CD4-positive, alpha-beta T cell (primary cell): Measurements from ENCODE around the gene FAM50A. TPM values are rescaled to one million over a fixed set of nuclear protein-coding genes. Genes with fewer than 3 reads are reported as not detected.

Source experiments
- ATAC-seq: fragments of 200-7000 bp; cut with Tn5 transposase; one replicate; pipeline ENCODE4 v1.10.0; 2022; ENCODE audit warnings: mild to moderate bottlenecking; ENCODE audit not compliant: poor library complexity
- CTCF ChIA-PET: fragments of 350-600 bp; sonication (Branson Sonifier 250); formaldehyde crosslinking; loops from one replicate; lab custom pipeline; 2021; ENCODE audit warnings: antibody characterized with exemption, inconsistent platforms; lab: Charles Lee
- POLR2A ChIA-PET: fragments of 350-600 bp; sonication (Branson Sonifier 250); formaldehyde crosslinking; loops from one replicate; lab custom pipeline; 2021; ENCODE audit warnings: antibody characterized with exemption, inconsistent platforms; lab: Charles Lee
- DNase-seq, 14 experiments: peaks; one replicate each; pipeline ENCODE4 v3.0.0-alpha.2; 2013 to 2020; ENCODE audit warnings: mixed read lengths in 2 of 14
- H3K27ac ChIP-seq, 2 donors: one replicate each; pipeline versions ENCODE4 v1.5.1 to v1.7.0; 2013; ENCODE audit warnings: low read length in 2 of 2, low read depth in 1 of 2, mild to moderate bottlenecking in 1 of 2
- H3K27me3 ChIP-seq, 2 experiments: 1 replicate in 1 of 2; 2 replicates in 1 of 2; pipeline versions ENCODE4 v1.6.1 to v1.7.0; 2013; ENCODE audit warnings: low read length in 2 of 2, control low read depth in 1 of 2, mild to moderate bottlenecking in 1 of 2, moderate library complexity in 1 of 2; ENCODE audit not compliant: insufficient read depth in 2 of 2, control insufficient read depth in 1 of 2
- H3K36me3 ChIP-seq: one replicate; pipeline ENCODE4 v1.6.1; 2013; ENCODE audit warnings: low read length, control low read depth; ENCODE audit not compliant: insufficient read depth
- H3K4me1 ChIP-seq: one replicate; pipeline ENCODE4 v1.6.1; 2013; ENCODE audit warnings: low read length, control low read depth; ENCODE audit not compliant: insufficient read depth
- H3K4me3 ChIP-seq: one replicate; pipeline ENCODE4 v1.5.1; 2013; ENCODE audit warnings: mild to moderate bottlenecking, low read length, moderate library complexity
- H3K9me3 ChIP-seq, 2 experiments: 1 replicate in 1 of 2; 2 replicates in 1 of 2; pipeline versions ENCODE4 v1.6.1 to v1.7.0; 2013; ENCODE audit warnings: low read length in 2 of 2, mild to moderate bottlenecking in 2 of 2, control low read depth in 1 of 2, moderate library complexity in 1 of 2; ENCODE audit not compliant: control insufficient read depth in 1 of 2, insufficient read depth in 1 of 2
- H3K27ac Mint-ChIP-seq: one replicate; pipeline ENCODE4 v1.8.0; 2020; ENCODE audit warnings: mixed read lengths
- H3K27me3 Mint-ChIP-seq: one replicate; pipeline ENCODE4 v1.8.0; 2021; ENCODE audit warnings: mixed read lengths
- H3K36me3 Mint-ChIP-seq: one replicate; pipeline ENCODE4 v1.8.0; 2021; ENCODE audit warnings: low read depth, mixed read lengths
- H3K4me1 Mint-ChIP-seq: one replicate; pipeline ENCODE4 v1.8.0; 2021; ENCODE audit warnings: low read depth, mixed read lengths
- H3K4me3 Mint-ChIP-seq: one replicate; pipeline ENCODE4 v1.8.0; 2020; ENCODE audit warnings: mild to moderate bottlenecking, mixed read lengths
- H3K9me3 Mint-ChIP-seq: one replicate; pipeline ENCODE4 v1.8.0; 2020; ENCODE audit warnings: mixed read lengths
- intact Hi-C, 2 experiments: fragments of 100-400 bp; cut with DNase I in 1 of 2; cut with micrococcal nuclease in 1 of 2; formaldehyde crosslinking; loops; one replicate each; pipeline versions ENCODE4 v1.15.1 to v1.9.0; 2023 to 2025; cut with DNase I, micrococcal nuclease
- total RNA-seq, 174 experiments: library from RNA in 2 of 174; stranded (reverse) in 2 of 174; gene quantifications; one replicate each; pipeline ENCODE4 v1.2.3 and lab custom pipeline; 2021 to 2026
- TF ChIP-seq, protein P1 (sequence below): fragments of 200-600 bp; IDR thresholded peaks from one replicate; pipeline ENCODE4 v1.8.0; 2022; ENCODE audit warnings: antibody characterized with exemption, mild to moderate bottlenecking

The FAM50A gene
- total RNA-seq, 2 experiments from 2014 or later = 42.3 to 49.4 TPM

DNA sequence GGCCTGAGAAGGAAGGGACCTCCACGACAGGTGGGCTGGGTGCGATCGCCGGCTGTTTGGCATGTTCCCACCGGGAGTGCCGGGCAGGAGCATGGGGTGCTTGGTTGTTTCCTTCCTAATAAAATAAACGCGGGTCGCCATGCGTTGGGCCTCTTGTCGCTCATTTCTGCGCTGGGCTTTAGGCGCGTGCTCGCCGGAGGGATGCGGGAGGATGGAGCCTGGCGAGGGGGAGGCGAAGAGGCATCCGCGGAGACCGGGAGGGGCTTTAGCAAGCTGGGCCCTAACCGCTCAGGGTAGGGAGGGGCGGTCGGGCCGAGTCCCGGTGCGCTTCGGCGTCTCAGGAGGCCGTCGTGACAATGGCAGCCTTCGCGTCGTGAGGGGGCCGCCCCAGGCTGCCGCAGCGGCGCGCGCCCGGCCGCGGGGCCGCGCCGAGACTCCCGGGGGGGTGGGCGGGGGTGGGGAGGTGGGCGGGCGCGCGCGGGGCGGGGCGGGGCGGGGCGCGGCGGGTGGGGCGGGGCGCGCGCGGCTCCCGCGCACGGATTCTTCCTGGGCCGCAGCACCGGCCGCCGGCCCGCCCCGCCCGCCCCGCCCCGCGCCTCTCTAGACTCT is 7.5 kb upstream of the FAM50A start:
- H3K9me3 ChIP-seq = no peaks in the 10 kb centered on the region
- POLR2A ChIA-PET = interaction anchor here (0.6 kb wide), 1 partner anchor 49 kb away, joined by 4 read pairs; no protein-coding TSS in a partner anchor
- peaks cover 31% of the 10 kb centered on the region for H3K36me3 Mint-ChIP-seq
- peaks cover 5% of the 10 kb centered on the region for H3K4me1 Mint-ChIP-seq
- peak overlapping the region; percentile 93 for H3K27ac Mint-ChIP-seq
- no peaks in the 10 kb centered on the region for H3K9me3 Mint-ChIP-seq
- H3K4me3 Mint-ChIP-seq = peak overlapping the region; percentile 90
- no peaks in the 10 kb centered on the region for H3K27me3 Mint-ChIP-seq
- peak; percentile 77 for ATAC-seq
- H3K27ac ChIP-seq = peak overlapping the region; percentile 64 to 72
- TF ChIP-seq, protein P1, sequence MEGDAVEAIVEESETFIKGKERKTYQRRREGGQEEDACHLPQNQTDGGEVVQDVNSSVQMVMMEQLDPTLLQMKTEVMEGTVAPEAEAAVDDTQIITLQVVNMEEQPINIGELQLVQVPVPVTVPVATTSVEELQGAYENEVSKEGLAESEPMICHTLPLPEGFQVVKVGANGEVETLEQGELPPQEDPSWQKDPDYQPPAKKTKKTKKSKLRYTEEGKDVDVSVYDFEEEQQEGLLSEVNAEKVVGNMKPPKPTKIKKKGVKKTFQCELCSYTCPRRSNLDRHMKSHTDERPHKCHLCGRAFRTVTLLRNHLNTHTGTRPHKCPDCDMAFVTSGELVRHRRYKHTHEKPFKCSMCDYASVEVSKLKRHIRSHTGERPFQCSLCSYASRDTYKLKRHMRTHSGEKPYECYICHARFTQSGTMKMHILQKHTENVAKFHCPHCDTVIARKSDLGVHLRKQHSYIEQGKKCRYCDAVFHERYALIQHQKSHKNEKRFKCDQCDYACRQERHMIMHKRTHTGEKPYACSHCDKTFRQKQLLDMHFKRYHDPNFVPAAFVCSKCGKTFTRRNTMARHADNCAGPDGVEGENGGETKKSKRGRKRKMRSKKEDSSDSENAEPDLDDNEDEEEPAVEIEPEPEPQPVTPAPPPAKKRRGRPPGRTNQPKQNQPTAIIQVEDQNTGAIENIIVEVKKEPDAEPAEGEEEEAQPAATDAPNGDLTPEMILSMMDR = no peak
- H3K4me1 ChIP-seq = peaks cover 39% of the 10 kb centered on the region
- H3K4me3 ChIP-seq = peak overlapping the region; percentile 53
- intact Hi-C loops = loop anchor here (2.0 to 10.0 kb wide), 3 partner anchors 22 to 48 kb away; partner anchors contain the start of genes PLXNA3 (in 1 of the 2) and UBL4A (in 1 of the 2)
- no peaks in the 10 kb centered on the region for H3K27me3 ChIP-seq
- peak in 13 of 14 experiments; percentile 18 to 86 (median 52) for DNase-seq
- CTCF ChIA-PET = no interaction called here
- H3K36me3 ChIP-seq = peaks cover 43% of the 10 kb centered on the region

- no peaks in the 10 kb centered on the region for H3K27me3 Mint-ChIP-seq
- Histone ChIP-seq H3K4me1 (peaks cover 46% of the 10 kb centered on the region), H3K9me3 (no peaks in the 10 kb centered on the region), H3K27ac (peak within 1 kb of the TSS; percentile 64 to 72), H3K36me3 (peaks cover 40% of the 10 kb centered on the region), H3K4me3 (peak within 1 kb of the TSS; percentile 59), H3K27me3 (no peaks in the 10 kb centered on the region)
- peak within 1 kb of the TSS; percentile 90 for H3K4me3 Mint-ChIP-seq
- TF ChIP-seq, protein P1 = no peak
- no peaks in the 10 kb centered on the region for H3K9me3 Mint-ChIP-seq
- intact Hi-C loops = loop anchor here (2.0 to 10.0 kb wide), 3 partner anchors 22 to 48 kb away; partner anchors contain the start of genes PLXNA3 (in 1 of the 2) and UBL4A (in 1 of the 2)
- CTCF ChIA-PET = no interaction called here
- DNase-seq = peak; percentile 30 to 81 (median 50)
- H3K27ac Mint-ChIP-seq = peak within 1 kb of the TSS; percentile 93
- POLR2A ChIA-PET = no interaction called here
- H3K4me1 Mint-ChIP-seq = peaks cover 12% of the 10 kb centered on the region
- peak; percentile 54 for ATAC-seq
- peaks cover 37% of the 10 kb centered on the region for H3K36me3 Mint-ChIP-seq
Observed at GRCh38 chrX:154436983-154437752, 6.8 kb upstream of the FAM50A start, which contains the start of gene GDI1. Gene GDI1, plus strand, starts transcription at chrX:154437154. Its CDS starts 101 bp downstream, at chrX:154437255.

DNA sequence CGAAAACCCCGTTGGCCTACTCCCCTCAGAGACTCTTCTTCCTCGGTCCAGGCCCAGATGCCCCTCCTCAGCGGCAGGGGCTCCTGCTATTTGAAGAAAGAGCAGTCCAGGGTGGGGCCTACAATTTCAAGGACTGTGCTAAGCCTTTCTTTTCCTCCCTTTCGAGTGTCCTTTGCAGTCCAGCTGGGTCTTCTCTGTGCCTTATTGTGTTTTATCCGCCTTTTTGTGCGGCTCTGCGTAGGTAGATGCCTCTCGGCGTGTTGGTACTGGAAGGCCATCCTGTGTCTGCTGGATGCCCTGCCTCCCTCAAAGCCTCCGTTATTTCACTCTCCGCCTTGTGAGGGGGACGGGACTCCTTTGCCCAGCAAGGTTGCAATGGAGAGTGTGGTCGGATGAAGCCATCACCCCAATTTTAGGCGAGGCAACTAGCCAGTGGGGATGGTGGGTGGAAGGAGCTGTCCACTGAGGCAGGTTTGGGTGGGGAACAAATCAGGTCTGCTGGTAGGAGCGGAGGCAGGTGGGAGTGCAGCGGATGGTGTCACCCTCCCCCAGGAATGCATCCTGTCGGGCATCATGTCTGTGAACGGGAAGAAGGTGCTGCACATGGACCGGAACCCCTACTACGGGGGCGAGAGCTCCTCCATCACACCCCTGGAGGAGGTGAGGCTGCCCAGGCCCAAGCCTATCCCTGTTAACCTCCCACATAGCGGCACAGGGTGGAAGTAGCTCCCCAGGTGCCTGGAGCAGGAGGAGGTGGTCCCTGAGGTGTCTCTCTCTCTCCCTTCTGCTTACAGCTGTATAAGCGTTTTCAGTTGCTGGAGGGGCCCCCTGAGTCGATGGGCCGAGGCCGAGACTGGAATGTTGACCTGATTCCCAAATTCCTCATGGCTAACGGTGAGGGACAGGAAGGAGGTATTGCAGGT is 5.7 kb upstream of the FAM50A start:
- CTCF ChIA-PET = no interaction called here
- H3K36me3 Mint-ChIP-seq = peaks cover 32% of the 10 kb centered on the region

More for the DNA sequence above, 5.7 kb upstream of the FAM50A start:
- Mint-ChIP-seq H3K27ac (peak overlapping the region; percentile 87), H3K9me3 (no peaks in the 10 kb centered on the region), H3K4me3 (peak overlapping the region; percentile 88), H3K27me3 (no peaks in the 10 kb centered on the region), H3K4me1 (peaks cover 12% of the 10 kb centered on the region)
- H3K27me3 ChIP-seq = no peaks in the 10 kb centered on the region
- DNase-seq (no peak), ATAC-seq (no peak)
- H3K9me3 ChIP-seq = no peaks in the 10 kb centered on the region
- H3K36me3 ChIP-seq = peaks cover 38% of the 10 kb centered on the region
- H3K4me3 ChIP-seq = peak overlapping the region; percentile 59
- intact Hi-C loops = loop anchor here (2.0 to 10.0 kb wide), 3 partner anchors 21 to 47 kb away; partner anchors contain the start of genes PLXNA3 (in 1 of the 2) and UBL4A (in 1 of the 2)
- TF ChIP-seq, protein P1 = no peak
- POLR2A ChIA-PET = no interaction called here
- no peak overlapping the region for H3K27ac ChIP-seq
- H3K4me1 ChIP-seq = peaks cover 52% of the 10 kb centered on the region
